SK-N-MC (cell line): ENCODE data around the gene LILRB4.

Source experiments
- EZH2 ChIP-seq: fragments of 200-600 bp; sonication (generic); IDR thresholded peaks from one replicate; pipeline ENCODE4 v1.6.1; 2017; ENCODE audit warnings: antibody characterized with exemption
- POLR2AphosphoS5 ChIP-seq: IDR thresholded peaks from 2 replicates; pipeline ENCODE4 v1.6.1; 2012; ENCODE audit warnings: mild to moderate bottlenecking, low read depth, low read length, borderline replicate concordance

GRCh38 chr19:54665530-54665929 is 2.7 kb downstream of the LILRB4 start:
- no peak for TF ChIP-seq EZH2
- TF ChIP-seq POLR2AphosphoS5 = no peak
